C4-2B (cell line): ENCODE data around the gene PTRH1.

Experiments used
- H3K27ac ChIP-seq: fragments of 450-650 bp; 2 replicates; pipeline ENCODE4 v1.5.1; 2017
- CTCF ChIP-seq: fragments of 450-650 bp; conservative IDR thresholded peaks from 2 replicates; pipeline ENCODE4 v1.5.1; 2017; ENCODE audit warnings: mild to moderate bottlenecking
- ZFX ChIP-seq: fragments of 450-650 bp; IDR thresholded peaks from 2 replicates; pipeline ENCODE4 v1.6.1; 2017

Gene PTRH1

GRCh38 chr9:127707766-127708165, 7.7 kb downstream of the PTRH1 start:
- H3K27ac ChIP-seq, result no peak overlapping the region
- TF ChIP-seq CTCF (no peak), ZFX (no peak)

DNA sequence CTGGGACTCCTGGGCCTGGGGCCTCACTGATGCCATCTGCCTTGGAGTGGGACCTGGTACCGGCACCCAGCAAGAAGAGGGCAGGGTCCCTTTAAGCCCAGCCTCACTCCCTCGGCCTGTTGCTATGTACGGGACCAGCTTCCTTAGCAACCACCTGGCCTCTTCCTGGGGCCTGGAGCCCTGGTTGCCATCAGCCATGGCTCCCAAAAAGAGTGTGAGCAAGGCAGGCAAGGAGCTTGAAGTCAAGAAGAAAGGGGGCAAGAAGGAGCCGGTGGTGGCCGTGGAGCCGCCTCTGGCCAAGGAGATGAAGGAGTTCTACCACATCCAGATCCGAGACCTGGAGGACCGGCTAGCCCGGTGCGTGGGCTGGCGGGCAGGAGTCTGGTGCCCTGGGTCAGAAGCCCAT, 8.6 kb downstream of the PTRH1 start, which contains the start of gene CFAP157:
Gene CFAP157 (plus strand): TSS at position 153 of the 406 bp plus-strand sequence. CDS start 44 bp downstream, at position 197.
- TF ChIP-seq CTCF (no peak), ZFX (no peak)
- no peak within 1 kb of the TSS for H3K27ac ChIP-seq

GRCh38 chr9:127705577-127706379, 9.7 kb downstream of the PTRH1 start:
- TF ChIP-seq CTCF, result no peak
- TF ChIP-seq ZFX, result no peak
- no peak overlapping the region for H3K27ac ChIP-seq

GRCh38 chr9:127703289-127703946, 12.0 kb downstream of the PTRH1 start:
- no peak for TF ChIP-seq CTCF
- TF ChIP-seq ZFX, result no peak
- no peak overlapping the region for H3K27ac ChIP-seq

DNA sequence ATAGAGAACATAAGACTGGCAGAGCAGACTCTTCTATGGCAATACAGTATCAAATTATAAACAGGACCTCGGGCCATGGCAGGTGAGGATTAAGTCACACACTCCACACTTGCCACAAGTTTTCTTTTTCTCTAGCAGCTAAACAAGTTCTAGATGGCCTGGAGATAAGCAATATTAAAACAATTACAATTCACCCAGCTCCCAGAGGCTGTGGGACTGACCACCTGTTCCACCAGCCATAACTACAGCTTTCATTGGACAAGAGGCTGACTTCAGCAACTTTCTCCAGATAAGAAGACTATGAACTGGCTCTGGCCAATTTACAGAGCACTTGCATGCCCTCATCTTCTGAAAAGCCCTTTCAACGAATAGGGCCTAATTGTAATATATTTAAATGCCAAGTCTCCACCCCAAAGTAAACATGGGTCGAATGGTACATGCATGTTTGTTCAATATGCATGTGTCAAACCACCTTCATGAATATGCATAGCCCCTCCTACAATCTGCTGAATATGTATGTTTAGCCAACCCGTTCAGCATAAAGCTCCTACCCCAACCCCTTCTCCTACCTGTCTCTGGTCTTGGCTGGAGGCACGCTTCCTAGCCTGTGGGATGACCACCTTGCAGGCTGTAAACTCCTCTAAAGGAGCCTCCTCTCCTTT, 14.7 kb downstream of the PTRH1 start:
- TF ChIP-seq ZFX, result no peak
- no peak for TF ChIP-seq CTCF

DNA sequence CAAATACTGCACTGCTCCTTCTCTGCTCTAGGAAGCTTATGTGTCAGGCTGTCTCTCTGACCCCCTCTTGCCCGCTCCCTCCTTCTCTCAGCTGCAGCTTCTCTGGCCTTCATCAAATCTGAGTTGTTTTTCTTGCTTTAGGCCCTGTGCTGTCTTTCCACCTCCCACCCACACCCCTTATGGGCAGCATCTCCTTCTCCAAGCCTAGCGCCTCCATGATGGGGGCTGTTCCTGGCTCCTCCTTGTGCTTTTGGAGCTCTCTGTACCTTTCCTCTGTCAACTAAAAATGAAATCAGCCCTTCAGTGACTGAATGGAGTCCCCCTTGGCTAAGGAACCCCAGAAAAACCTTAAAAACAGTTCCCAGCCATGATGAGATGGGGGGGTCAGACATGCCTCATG, 15.3 kb downstream of the PTRH1 start:
- no peak overlapping the region for H3K27ac ChIP-seq
- TF ChIP-seq CTCF (no peak), ZFX (no peak)

More for the DNA sequence above, 14.7 kb downstream of the PTRH1 start:
- no peak overlapping the region for H3K27ac ChIP-seq
